HepG2 (cell line): Measurements from ENCODE around the gene SRSF4.

Source experiments
- CREBL2 ChIP-seq: sonication (generic); formaldehyde crosslinking; IDR thresholded peaks from 2 replicates; pipeline ENCODE4 v1.8.1; 2023; ENCODE audit warnings: missing genetic modification reagents, mild to moderate bottlenecking, borderline replicate concordance
- CTCF ChIP-seq: sonication (generic); formaldehyde crosslinking; IDR thresholded peaks from 2 replicates; pipeline ENCODE4 v1.5.0; 2020; ENCODE audit warnings: mild to moderate bottlenecking, missing genetic modification reagents, moderate library complexity
- E2F1 ChIP-seq: sonication (generic); formaldehyde crosslinking; IDR thresholded peaks from 2 replicates; pipeline ENCODE4 v1.5.0; 2020; ENCODE audit warnings: missing genetic modification reagents
- FOXC1 ChIP-seq: sonication (generic); formaldehyde crosslinking; IDR thresholded peaks from 2 replicates; pipeline ENCODE4 v1.8.0; 2022; ENCODE audit warnings: mild to moderate bottlenecking, missing genetic modification reagents, borderline replicate concordance
- HCFC1 ChIP-seq: fragments of 150-350 bp; IDR thresholded peaks from 2 replicates; pipeline ENCODE4 v1.6.1; 2014; ENCODE audit warnings: low read depth, low read length
- POLR2A ChIP-seq, 2 experiments: IDR thresholded peaks; 2 replicates each; pipeline ENCODE4 v1.6.1; 2011; ENCODE audit warnings: low read depth in 2 of 2, low read length in 2 of 2, mild to moderate bottlenecking in 1 of 2, moderate library complexity in 1 of 2; ENCODE audit not compliant: insufficient read depth in 1 of 2
- TEF ChIP-seq: sonication (generic); formaldehyde crosslinking; IDR thresholded peaks from 2 replicates; pipeline ENCODE4 v1.5.0; 2020; ENCODE audit warnings: missing genetic modification reagents
- ZBTB26 ChIP-seq: IDR thresholded peaks from 2 replicates; pipeline ENCODE4 v1.6.1; 2016; ENCODE audit warnings: missing compliant biosample characterization, missing genetic modification reagents, borderline replicate concordance
- ZBTB8A ChIP-seq: sonication (generic); formaldehyde crosslinking; IDR thresholded peaks from 2 replicates; pipeline ENCODE4 v1.4.0; 2020; ENCODE audit warnings: mild to moderate bottlenecking, low read depth, missing genetic modification reagents, borderline replicate concordance

GRCh38 chr1:29099286-29099685 is 82.4 kb downstream of the SRSF4 start:
- TF ChIP-seq POLR2A (IDR thresholded peaks at IDR 0.05; ENCODE audit: insufficient read depth in 1 of 2, low read depth in 2 of 2, low read length in 2 of 2) (no peak), E2F1 (CRISPR knock-in tag) (no peak), CTCF (CRISPR knock-in tag) (no peak), HCFC1 (no peak), ZBTB8A (CRISPR knock-in tag) (no peak), FOXC1 (CRISPR knock-in tag) (no peak), ZBTB26 (CRISPR knock-in tag) (no peak), CREBL2 (CRISPR knock-in tag) (no peak), TEF (no peak)
